ENCODE results near the gene AGXT.

AGXT gene

DNA sequence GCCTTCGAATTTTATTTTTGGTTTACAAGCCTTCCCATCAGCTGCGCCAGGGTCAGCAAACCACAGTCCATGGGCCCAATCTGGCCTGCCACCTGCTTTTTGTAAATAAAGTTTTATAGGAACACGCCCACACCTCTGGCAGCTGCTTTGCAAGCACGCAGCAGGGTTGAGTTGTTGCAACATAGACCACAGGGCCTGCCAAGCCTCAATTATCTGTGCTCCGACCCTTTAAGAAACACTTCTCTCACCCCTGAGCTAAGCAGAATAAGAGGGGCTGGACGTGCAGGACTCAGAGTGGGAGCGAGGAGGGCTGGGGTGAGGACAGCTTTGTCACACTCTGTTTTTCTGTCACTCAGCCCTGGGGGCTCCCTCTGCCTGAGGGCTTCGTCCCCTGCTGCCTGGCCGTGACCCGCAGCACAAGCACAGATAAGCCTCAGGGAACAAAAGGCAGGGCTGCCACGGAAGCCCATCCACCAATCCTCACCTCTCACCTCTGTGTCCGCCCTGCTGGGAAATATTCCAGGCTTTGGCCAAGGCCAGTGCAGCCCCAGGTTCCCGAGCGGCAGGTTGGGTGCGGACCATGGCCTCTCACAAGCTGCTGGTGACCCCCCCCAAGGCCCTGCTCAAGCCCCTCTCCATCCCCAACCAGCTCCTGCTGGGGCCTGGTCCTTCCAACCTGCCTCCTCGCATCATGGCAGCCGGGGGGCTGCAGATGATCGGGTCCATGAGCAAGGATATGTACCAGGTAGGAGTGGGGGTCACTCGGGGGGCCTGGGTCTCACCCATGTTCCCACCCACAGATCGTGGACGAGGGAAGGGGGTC is at the start of gene AGXT:
Gene AGXT, plus strand, starts transcription at position 539 of the 823 bp plus-strand sequence. Its CDS starts 42 bp downstream, at position 581.
- peaks cover 0 to under 1% of the 10 kb centered on the region in 2 donors for H3K4me1 ChIP-seq (ENCODE audit: control insufficient read depth in 1 of 2, insufficient read depth in 2 of 2, low read length in 2 of 2)
- H3K9ac ChIP-seq (ENCODE audit: low read depth in 1 of 2, low read length in 2 of 2): no peak within 1 kb of the TSS
- no peaks in the 10 kb centered on the region for H3K27me3 ChIP-seq (ENCODE audit: control insufficient read depth in 1 of 2, insufficient read depth in 2 of 2, low read length in 2 of 2)
- H3K27ac ChIP-seq (ENCODE audit: low read depth, low read length): no peak within 1 kb of the TSS
- no peaks in the 10 kb centered on the region for H3K9me3 ChIP-seq (ENCODE audit: control insufficient read depth in 1 of 2, low read length in 2 of 2)
- no peak within 1 kb of the TSS for H3K4me3 ChIP-seq (ENCODE audit: low read depth in 1 of 2, low read length in 2 of 2)
- H3K36me3 ChIP-seq (ENCODE audit: control insufficient read depth in 1 of 2, insufficient read depth in 2 of 2, low read length in 2 of 2): no peaks in the 10 kb centered on the region

DNA sequence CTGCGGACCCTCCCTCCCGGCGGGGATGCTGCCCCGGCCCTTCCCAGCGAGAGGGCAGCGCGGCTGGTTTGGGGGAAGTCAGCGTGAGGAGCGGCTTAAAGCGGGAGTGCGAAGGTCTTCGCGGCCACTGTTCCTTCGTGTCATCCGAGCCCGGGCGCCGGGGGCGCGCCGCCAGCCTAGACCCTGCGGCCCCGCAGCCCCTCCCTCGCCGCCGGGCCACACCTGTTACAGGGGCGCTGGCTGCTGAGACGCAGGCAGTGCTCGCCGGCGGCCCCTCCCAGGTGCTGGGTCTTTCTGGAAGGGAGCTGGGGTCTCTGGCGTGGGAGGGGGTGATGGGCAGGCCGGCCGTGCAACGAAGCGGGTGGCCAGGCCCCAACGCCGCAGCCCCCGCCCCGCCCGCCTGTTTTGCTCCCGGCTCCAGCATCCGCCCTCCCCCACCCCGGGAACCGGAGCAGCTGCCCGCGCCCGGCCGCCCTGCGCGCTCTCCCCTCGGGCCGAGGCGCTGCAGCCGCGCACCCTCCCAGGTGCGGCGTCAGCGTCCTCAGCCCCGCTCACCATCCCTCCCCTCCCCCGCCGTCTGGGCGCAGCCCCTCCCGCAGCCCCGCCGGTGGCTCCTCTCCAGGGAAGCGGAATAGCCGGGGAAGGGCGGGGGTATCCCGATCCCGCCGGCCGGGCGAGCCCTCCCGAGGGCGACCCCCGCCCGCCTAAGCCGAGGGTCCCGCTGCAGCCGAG is 49.3 kb upstream of the AGXT start:
- H3K9me3 ChIP-seq (ENCODE audit: control insufficient read depth in 1 of 2, low read length in 2 of 2): peaks cover 0 to under 1% of the 10 kb centered on the region in 2 donors
- H3K9ac ChIP-seq (ENCODE audit: low read depth in 1 of 2, low read length in 2 of 2): no peak overlapping the region
- peaks cover 40 to 47% of the 10 kb centered on the region in 2 donors for H3K27me3 ChIP-seq (ENCODE audit: control insufficient read depth in 1 of 2, insufficient read depth in 2 of 2, low read length in 2 of 2)
- H3K27ac ChIP-seq (ENCODE audit: low read depth, low read length): no peak overlapping the region
- H3K4me3 ChIP-seq (ENCODE audit: low read depth in 1 of 2, low read length in 2 of 2): no peak overlapping the region
- no peaks in the 10 kb centered on the region for H3K36me3 ChIP-seq (ENCODE audit: control insufficient read depth in 1 of 2, insufficient read depth in 2 of 2, low read length in 2 of 2)
- peaks cover 0 to 2% of the 10 kb centered on the region in 2 donors for H3K4me1 ChIP-seq (ENCODE audit: control insufficient read depth in 1 of 2, insufficient read depth in 2 of 2, low read length in 2 of 2)

DNA sequence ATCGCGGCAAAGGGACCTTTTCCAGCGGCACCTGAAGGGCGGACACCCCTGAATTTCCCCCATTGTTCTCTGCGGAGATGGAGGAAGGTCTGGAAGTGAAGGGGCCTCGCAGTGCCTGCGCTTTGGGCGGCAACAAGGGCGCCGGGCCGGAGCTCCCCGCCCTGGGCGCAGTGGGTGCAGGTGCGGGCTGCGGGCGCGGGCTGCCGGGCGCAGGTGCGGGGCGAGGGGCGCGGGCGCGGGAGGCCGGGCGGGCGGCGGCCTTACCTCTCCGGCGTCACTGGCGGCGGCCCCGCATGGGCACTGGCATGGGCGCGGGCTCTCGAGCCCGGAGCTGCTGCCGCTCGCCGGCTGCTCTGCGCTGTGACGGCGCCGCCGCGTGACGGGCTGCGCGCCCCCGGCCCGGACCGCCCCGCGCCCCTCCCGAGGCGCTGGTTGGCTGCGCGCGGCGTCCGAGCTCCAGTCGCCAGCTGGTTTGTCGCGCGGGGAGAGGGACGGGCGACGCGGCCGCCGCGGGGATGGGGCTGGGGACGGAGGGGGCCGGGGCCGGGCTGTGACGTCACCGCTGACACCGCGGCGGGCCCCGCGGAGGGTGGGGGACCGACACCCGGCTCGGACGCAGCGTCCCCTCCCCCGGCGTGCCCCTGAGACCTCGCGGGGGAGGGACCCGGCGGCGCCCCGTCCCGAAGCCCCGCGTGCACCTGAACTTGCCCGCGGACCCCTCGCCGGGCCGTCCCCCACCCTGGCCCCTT is 48.6 kb upstream of the AGXT start, which contains the start of gene KIF1A:
Gene KIF1A, minus strand, starts transcription at position 362 of the 749 bp plus-strand sequence. CDS start 22,467 bp downstream, outside the sequence.
- H3K9ac ChIP-seq (ENCODE audit: low read depth in 1 of 2, low read length in 2 of 2): no peak within 1 kb of the TSS
- peaks cover 0 to 2% of the 10 kb centered on the region in 2 donors for H3K4me1 ChIP-seq (ENCODE audit: control insufficient read depth in 1 of 2, insufficient read depth in 2 of 2, low read length in 2 of 2)
- H3K9me3 ChIP-seq (ENCODE audit: control insufficient read depth in 1 of 2, low read length in 2 of 2): no peaks in the 10 kb centered on the region
- peaks cover 47 to 53% of the 10 kb centered on the region in 2 donors for H3K27me3 ChIP-seq (ENCODE audit: control insufficient read depth in 1 of 2, insufficient read depth in 2 of 2, low read length in 2 of 2)
- no peak within 1 kb of the TSS for H3K4me3 ChIP-seq (ENCODE audit: low read depth in 1 of 2, low read length in 2 of 2)
- H3K27ac ChIP-seq (ENCODE audit: low read depth, low read length): no peak within 1 kb of the TSS
- no peaks in the 10 kb centered on the region for H3K36me3 ChIP-seq (ENCODE audit: control insufficient read depth in 1 of 2, insufficient read depth in 2 of 2, low read length in 2 of 2)

DNA sequence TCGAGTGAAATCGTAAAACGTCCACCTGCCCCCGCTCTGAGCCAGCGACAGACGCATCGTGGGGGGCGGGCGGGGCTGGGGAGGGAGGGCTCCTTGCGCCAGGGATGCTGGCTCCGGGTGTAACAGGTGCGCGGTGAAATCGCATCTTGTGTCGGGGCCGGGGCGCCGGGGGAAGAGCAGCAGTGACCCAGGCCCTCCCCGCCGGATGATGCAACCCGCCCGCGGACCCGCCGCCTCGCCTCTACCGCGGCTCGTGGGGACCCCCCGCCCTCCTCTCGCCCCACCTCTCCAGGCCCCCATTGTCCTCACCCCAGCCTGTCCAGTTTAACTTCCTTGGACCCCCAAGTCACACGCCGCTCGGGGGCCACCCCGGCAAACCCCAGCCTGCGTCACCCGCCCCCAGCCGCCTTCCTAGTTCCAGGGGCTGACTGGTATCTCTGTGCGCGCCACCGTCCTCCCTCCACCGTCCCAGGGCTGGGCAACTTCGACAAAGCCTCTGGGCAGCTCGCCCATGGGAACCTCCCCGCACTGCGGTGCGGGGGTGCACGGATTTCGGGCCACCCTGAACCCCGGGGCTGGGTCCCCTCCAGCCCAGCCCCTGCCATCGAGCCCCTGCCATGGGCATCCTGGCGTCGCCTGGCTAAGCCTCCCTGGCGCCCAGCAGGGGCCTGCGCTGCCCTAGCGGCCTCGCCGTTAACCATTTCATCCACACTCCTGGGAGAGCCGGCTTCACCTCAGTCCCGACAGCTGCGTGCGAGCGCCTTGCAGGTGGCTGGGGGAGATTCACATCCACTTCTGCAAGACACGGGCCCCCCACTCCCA is 47.8 kb upstream of the AGXT start:
- peaks cover 55 to 60% of the 10 kb centered on the region in 2 donors for H3K27me3 ChIP-seq (ENCODE audit: control insufficient read depth in 1 of 2, insufficient read depth in 2 of 2, low read length in 2 of 2)
- H3K4me3 ChIP-seq (ENCODE audit: low read depth in 1 of 2, low read length in 2 of 2): no peak overlapping the region
- no peak overlapping the region for H3K27ac ChIP-seq (ENCODE audit: low read depth, low read length)
- H3K36me3 ChIP-seq (ENCODE audit: control insufficient read depth in 1 of 2, insufficient read depth in 2 of 2, low read length in 2 of 2): no peaks in the 10 kb centered on the region
- H3K9ac ChIP-seq (ENCODE audit: low read depth in 1 of 2, low read length in 2 of 2): no peak overlapping the region
- H3K4me1 ChIP-seq (ENCODE audit: control insufficient read depth in 1 of 2, insufficient read depth in 2 of 2, low read length in 2 of 2): peaks cover 0 to 2% of the 10 kb centered on the region in 2 donors
- no peaks in the 10 kb centered on the region for H3K9me3 ChIP-seq (ENCODE audit: control insufficient read depth in 1 of 2, low read length in 2 of 2)

DNA sequence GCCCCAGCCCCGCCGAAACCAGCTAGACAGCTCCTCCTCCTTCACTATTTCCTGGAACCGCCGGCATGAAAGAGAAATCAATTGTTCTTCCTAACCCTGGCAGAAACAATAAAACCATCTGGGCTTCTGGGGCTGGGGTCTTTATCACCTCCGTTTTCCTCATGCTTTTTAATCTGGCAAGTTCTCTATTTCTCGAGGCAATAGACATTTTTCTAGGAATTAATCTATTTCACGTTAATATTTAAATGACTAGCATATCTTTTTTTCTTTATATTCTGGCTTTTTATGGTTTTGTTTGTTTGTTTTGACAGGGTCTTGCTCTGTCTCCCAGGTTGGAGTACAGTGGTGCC is 47.2 kb upstream of the AGXT start:
- peaks cover 60 to 64% of the 10 kb centered on the region in 2 donors for H3K27me3 ChIP-seq (ENCODE audit: control insufficient read depth in 1 of 2, insufficient read depth in 2 of 2, low read length in 2 of 2)
- no peaks in the 10 kb centered on the region for H3K36me3 ChIP-seq (ENCODE audit: control insufficient read depth in 1 of 2, insufficient read depth in 2 of 2, low read length in 2 of 2)
- no peaks in the 10 kb centered on the region for H3K9me3 ChIP-seq (ENCODE audit: control insufficient read depth in 1 of 2, low read length in 2 of 2)
- H3K4me1 ChIP-seq (ENCODE audit: control insufficient read depth in 1 of 2, insufficient read depth in 2 of 2, low read length in 2 of 2): peaks cover 0 to 2% of the 10 kb centered on the region in 2 donors
- no peak overlapping the region for H3K27ac ChIP-seq (ENCODE audit: low read depth, low read length)
- no peak overlapping the region for H3K9ac ChIP-seq (ENCODE audit: low read depth in 1 of 2, low read length in 2 of 2)
- H3K4me3 ChIP-seq (ENCODE audit: low read depth in 1 of 2, low read length in 2 of 2): no peak overlapping the region

DNA sequence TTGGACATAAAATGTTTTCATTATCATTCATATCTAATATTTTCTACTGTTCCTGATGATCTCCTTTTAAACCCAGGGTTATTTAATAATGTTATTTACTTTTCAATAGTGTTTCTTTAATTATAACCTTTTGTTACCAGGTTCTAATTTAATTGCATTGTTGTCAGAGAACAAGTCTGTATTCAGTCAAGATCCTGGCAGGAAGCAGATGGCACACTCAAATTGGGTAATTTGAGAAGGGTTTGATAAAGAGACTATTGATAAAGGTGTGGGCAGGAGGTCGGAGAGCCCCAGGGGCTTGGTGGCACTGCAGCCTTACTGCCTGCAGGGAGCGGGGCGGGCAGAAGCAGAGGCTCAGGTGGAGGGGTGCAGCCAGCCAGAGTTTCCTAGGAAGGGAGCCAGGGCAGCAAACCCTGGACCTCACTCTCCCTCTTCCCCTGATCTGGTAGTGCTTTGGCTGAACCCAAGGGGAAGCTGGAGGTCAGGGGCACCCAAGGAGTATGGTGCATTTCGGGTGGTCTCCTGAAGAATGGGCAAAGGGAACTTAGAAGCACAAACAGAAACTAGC is 46.3 kb upstream of the AGXT start:
- no peak overlapping the region for H3K9ac ChIP-seq (ENCODE audit: low read depth in 1 of 2, low read length in 2 of 2)
- H3K36me3 ChIP-seq (ENCODE audit: control insufficient read depth in 1 of 2, insufficient read depth in 2 of 2, low read length in 2 of 2): no peaks in the 10 kb centered on the region
- H3K4me1 ChIP-seq (ENCODE audit: control insufficient read depth in 1 of 2, insufficient read depth in 2 of 2, low read length in 2 of 2): peaks cover 0 to 2% of the 10 kb centered on the region in 2 donors
- H3K9me3 ChIP-seq (ENCODE audit: control insufficient read depth in 1 of 2, low read length in 2 of 2): no peaks in the 10 kb centered on the region
- H3K27me3 ChIP-seq (ENCODE audit: control insufficient read depth in 1 of 2, insufficient read depth in 2 of 2, low read length in 2 of 2): peaks cover 60 to 63% of the 10 kb centered on the region in 2 donors
- H3K27ac ChIP-seq (ENCODE audit: low read depth, low read length): no peak overlapping the region
- H3K4me3 ChIP-seq (ENCODE audit: low read depth in 1 of 2, low read length in 2 of 2): no peak overlapping the region

DNA sequence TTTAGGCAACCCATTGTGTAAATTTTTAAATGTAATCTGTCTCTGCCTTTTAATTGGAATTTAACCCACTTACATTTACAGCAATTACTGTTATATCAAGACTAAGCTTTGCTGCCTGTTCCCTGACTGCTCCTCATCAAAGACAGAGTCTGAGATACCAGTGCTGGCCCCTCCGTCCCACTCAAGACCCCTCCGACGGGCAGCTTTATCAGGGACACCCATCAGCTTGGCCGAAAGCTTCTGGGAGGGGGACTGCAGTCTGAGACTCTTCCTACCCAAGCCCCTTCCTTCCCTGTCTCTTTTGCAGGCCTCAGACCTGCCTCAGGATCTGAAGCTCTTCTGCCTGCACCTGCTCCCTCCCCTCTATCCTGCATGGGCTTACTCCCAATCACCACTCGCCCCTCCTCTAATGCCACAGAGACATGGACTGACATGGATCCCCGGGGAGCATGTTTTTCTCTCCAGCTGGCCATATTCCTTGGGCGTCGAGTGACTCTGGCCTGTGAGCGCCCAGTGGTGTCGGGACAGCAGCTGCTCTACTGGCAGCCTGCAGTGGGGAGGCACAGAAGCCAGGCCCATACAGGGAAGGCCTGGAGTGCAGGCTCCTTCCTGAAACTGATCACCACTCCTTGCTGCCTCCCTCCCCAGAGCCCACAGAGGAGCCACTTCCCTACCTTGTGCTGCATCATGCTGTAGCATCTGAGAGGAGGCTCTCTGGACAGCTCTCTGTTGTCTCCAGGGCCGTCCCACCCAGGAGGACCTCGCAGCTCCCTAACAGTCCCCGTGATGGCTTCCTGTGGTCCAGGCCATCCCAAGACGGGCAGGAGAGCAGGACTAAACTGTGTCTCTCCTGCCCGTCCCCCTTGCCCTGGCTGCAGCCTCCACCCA is 44.9 kb upstream of the AGXT start:
- Histone ChIP-seq H3K27me3 (ENCODE audit: control insufficient read depth in 1 of 2, insufficient read depth in 2 of 2, low read length in 2 of 2) (peaks cover 54 to 56% of the 10 kb centered on the region in 2 donors), H3K4me3 (ENCODE audit: low read depth in 1 of 2, low read length in 2 of 2) (no peak overlapping the region)

DNA sequence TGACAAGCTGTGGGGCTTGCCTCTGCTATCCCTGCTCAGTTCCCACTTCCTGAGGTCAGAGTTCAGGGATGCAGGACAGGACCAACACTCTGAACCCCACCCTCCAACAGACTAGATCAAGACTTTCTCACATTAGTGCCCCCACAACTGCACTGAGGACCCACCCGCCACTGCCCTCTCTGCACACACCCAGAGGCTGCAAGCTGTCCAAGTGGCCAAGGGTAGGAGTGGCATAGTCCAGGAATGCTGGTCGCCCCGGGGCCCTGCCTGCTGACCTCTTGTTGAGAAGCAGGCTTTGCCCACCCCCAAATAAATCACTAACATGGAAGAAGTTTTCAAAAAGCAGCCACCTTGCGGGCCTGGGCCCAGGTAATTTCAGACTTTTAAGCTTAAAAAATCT is 43.1 kb upstream of the AGXT start:
- Histone ChIP-seq H3K27me3 (ENCODE audit: control insufficient read depth in 1 of 2, insufficient read depth in 2 of 2, low read length in 2 of 2) (peaks cover 56 to 66% of the 10 kb centered on the region in 2 donors), H3K4me1 (ENCODE audit: control insufficient read depth in 1 of 2, insufficient read depth in 2 of 2, low read length in 2 of 2) (no peaks in the 10 kb centered on the region), H3K4me3 (ENCODE audit: low read depth in 1 of 2, low read length in 2 of 2) (no peak overlapping the region), H3K9me3 (ENCODE audit: control insufficient read depth in 1 of 2, low read length in 2 of 2) (no peaks in the 10 kb centered on the region), H3K36me3 (ENCODE audit: control insufficient read depth in 1 of 2, insufficient read depth in 2 of 2, low read length in 2 of 2) (no peaks in the 10 kb centered on the region), H3K27ac (ENCODE audit: low read depth, low read length) (no peak overlapping the region), H3K9ac (ENCODE audit: low read depth in 1 of 2, low read length in 2 of 2) (no peak overlapping the region)

More for the DNA sequence above, 44.9 kb upstream of the AGXT start:
- H3K27ac ChIP-seq (ENCODE audit: low read depth, low read length): no peak overlapping the region
- no peak overlapping the region for H3K9ac ChIP-seq (ENCODE audit: low read depth in 1 of 2, low read length in 2 of 2)
- no peaks in the 10 kb centered on the region for H3K36me3 ChIP-seq (ENCODE audit: control insufficient read depth in 1 of 2, insufficient read depth in 2 of 2, low read length in 2 of 2)
- H3K9me3 ChIP-seq (ENCODE audit: control insufficient read depth in 1 of 2, low read length in 2 of 2): no peaks in the 10 kb centered on the region
- H3K4me1 ChIP-seq (ENCODE audit: control insufficient read depth in 1 of 2, insufficient read depth in 2 of 2, low read length in 2 of 2): no peaks in the 10 kb centered on the region
